Heart left ventricle (tissue), 13 donors: ENCODE results near the gene ZMIZ1.

Source experiments
- POLR2A ChIP-seq, 2 donors: fragments of 450-650 bp; IDR thresholded peaks; one replicate each; pipeline ENCODE4 v1.6.1; 2017; ENCODE audit warnings: antibody characterized with exemption in 2 of 2, mild to moderate bottlenecking in 2 of 2, moderate library complexity in 2 of 2
- TF ChIP-seq, protein P1 (sequence below), 12 donors: fragments of 200-600 bp; sonication (generic) in 4 of 12; IDR thresholded peaks; one replicate each; pipeline versions ENCODE4 v1.5.0 to v1.8.0; 2018 to 2022; ENCODE audit warnings: antibody characterized with exemption in 12 of 12, mild to moderate bottlenecking in 5 of 12
- donor health status: ischemic (EF 13 %, LVEDD 7.1; RV severe dilation, severe dysfunction).
- donor health status: DM: no; HTN: yes; CAD: no.
- donor health status: DM: no; HTN: no; CAD: no.
- donor health status: ischemic (EF 25% LVEDD 6.9; RV normal size, moderate dysfunction).
- donor health status: ischemic (EF 25% LVEDD 5.7; RV mildly dilated, moderate dysfunction).
- donor health status: ischemic (EF 35%, LVEDD 5.7; RV mildly dilated, moderate dysfunction).
- donor health status: nonischemic (EF 11% LVEDD 7.7; RV severe dilation, severe dysfunction).
- donor health status: DM: yes; HTN: yes; CAD: no.
- donor health status: PGD.
- donor health status: ischemic (EF 29% LVEDD 5.4; RV normal size, mild dysfunction).
- donor health status: nonischemic (EF 23%, LVEDD 6.1; RV moderate dilation, normal function).

DNA sequence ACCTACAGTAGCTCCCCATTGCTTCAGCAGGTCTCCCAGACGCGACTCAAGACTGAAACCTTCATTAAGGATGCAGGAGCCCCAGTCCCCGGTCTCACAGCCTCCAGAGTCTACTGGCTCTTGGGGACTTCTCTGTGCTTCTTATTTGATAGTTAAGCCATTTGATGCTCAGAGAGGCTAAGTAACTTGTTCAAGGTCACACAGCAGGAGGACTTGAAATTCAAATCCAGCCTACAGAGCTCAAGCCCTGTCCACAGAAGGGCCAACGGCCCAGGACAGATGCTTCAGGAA is 21.2 kb upstream of the ZMIZ1 start:
- TF ChIP-seq, protein P1, sequence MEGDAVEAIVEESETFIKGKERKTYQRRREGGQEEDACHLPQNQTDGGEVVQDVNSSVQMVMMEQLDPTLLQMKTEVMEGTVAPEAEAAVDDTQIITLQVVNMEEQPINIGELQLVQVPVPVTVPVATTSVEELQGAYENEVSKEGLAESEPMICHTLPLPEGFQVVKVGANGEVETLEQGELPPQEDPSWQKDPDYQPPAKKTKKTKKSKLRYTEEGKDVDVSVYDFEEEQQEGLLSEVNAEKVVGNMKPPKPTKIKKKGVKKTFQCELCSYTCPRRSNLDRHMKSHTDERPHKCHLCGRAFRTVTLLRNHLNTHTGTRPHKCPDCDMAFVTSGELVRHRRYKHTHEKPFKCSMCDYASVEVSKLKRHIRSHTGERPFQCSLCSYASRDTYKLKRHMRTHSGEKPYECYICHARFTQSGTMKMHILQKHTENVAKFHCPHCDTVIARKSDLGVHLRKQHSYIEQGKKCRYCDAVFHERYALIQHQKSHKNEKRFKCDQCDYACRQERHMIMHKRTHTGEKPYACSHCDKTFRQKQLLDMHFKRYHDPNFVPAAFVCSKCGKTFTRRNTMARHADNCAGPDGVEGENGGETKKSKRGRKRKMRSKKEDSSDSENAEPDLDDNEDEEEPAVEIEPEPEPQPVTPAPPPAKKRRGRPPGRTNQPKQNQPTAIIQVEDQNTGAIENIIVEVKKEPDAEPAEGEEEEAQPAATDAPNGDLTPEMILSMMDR (IDR thresholded peaks at IDR 0.05), result no peak
- no peak for TF ChIP-seq POLR2A (IDR thresholded peaks at IDR 0.05)
